Esophagus mucosa (tissue), 1 donor: ENCODE data around the gene EP400. TPM values are rescaled to one million over a fixed set of nuclear protein-coding genes. Genes with fewer than 3 reads are reported as not detected.
"Not testable (repeated sequence)": the region's sequence is repeated elsewhere in the genome, so short reads cannot be mapped to it uniquely, and the experiment has no call there.

Experiments used
- ATAC-seq: fragments of 200-7000 bp; cut with Tn5 transposase; one replicate; pipeline ENCODE4 v1.9.1; 2020
- total RNA-seq: library from RNA; stranded (reverse); gene quantifications from one replicate; pipeline ENCODE4 v1.2.4, GENCODE V29; 2023
- donor health status: DM: yes; HTN: yes; CAD: no.

The EP400 gene
- total RNA-seq, 1 donor from 2014 or later, result 26.1 TPM

GRCh38 chr12:132071830-132072384 is 122.2 kb downstream of the EP400 start:
- ATAC-seq, result no peak

DNA sequence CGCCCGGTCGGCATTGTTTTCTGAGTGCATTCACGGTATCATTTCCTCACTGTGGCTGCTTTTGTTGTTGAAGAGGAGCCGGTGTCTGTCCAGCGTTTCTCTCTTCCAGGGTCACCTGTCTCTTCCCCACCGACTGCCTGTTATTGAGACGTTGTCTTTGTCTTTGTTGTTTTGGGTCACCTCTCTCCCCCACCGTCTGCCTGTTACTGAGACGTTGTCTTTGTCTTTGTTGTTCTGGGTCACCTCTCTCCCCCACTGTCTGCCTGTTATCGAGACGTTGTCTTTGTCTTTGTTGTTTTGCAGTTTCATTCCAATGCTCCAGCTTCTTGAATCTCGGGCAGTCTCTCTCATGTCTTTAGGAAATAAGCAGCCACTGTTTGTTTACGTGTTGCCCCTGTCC is 124.5 kb downstream of the EP400 start:
- no peak for ATAC-seq

GRCh38 chr12:132075026-132075713 is 125.4 kb downstream of the EP400 start:
- ATAC-seq, result no peak

DNA sequence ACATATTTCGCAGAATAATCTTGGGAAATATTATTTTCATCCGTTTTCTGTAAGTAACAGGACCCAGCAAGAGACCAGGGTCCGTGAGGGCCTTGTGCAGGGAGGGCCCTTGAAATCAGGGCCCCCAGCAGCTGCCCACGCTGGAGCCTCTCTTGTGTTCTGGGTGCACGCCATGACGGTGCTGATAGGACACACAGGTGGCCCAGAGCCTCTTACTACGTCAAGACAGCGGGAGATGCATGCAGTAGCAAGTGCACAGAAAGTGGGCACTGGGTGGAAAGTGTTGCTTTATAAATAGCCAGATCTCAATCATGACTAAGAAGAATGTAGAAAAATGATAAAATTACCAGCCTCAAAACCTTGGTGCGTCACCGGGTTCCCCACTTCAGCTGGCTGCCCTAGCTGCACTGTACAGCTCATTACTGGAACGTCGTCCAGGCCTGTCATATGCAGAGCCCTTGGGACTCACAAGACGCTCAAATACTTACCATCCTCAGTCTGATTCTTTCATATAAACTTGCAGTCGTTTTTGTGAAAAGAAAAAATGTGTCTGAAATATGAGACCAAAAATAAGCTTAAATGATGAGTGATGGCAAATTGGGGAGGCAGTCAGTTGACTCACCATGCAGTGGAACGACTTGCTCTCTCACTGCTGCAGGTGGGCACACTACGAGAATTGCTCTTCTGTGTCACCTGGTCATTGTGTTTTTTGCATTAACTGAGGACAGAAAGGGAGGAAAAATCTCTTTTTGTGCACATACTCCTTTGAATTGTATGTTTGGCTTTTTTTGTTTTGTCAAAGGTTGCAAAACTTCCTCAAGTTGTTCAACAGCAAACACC is 126.2 kb downstream of the EP400 start:
- ATAC-seq, result no peak

- ATAC-seq, result no peak
These were observed 127.0 kb downstream of the EP400 start for GRCh38 chr12:132076711-132077110.

GRCh38 chr12:132077322-132078100 is 127.8 kb downstream of the EP400 start:
- ATAC-seq, result no peak

- ATAC-seq, result no peak
These were observed 128.4 kb downstream of the EP400 start for GRCh38 chr12:132078190-132078589.

DNA sequence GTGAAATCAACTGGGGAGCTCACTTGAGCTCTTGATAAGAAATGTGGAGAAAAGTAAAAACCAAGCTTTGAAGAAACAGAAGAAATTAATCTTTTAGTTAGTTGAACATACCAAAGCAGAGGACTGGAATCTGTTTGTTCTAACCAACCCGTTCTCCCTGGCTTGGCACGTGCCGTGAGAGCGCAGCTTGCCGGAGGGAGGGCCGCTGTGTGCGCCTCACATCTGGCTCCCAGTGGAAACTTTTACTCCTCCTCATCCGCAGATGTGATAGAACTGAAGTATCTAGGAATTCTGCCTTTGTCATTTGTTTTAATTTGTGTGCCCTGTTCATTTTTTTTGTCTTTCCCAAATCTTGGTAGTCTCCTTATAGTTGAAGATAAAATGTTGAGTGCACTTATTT is 129.5 kb downstream of the EP400 start:
- no peak for ATAC-seq

DNA sequence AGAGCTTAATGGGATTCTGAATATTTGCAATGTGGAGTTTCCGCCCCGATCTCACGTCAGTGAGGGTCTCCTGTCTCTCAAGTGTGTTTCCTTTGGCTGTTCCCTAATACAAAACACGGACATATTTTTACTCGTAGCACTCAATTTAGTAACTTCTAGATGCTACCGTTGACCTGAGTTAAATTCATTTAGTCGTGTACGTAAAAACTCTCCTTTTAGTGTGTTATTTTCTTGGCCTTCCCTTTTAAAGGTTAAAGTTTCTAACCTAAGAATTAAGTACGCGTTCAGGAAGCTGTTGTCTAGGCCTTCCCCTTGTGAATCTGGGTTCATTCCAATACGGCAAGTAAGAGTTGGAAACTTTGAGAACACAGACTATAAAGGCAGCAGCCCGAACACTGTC is 130.0 kb downstream of the EP400 start:
- ATAC-seq, result no peak

GRCh38 chr12:132080515-132080914 is 130.8 kb downstream of the EP400 start:
- not testable (repeated sequence) for ATAC-seq

DNA sequence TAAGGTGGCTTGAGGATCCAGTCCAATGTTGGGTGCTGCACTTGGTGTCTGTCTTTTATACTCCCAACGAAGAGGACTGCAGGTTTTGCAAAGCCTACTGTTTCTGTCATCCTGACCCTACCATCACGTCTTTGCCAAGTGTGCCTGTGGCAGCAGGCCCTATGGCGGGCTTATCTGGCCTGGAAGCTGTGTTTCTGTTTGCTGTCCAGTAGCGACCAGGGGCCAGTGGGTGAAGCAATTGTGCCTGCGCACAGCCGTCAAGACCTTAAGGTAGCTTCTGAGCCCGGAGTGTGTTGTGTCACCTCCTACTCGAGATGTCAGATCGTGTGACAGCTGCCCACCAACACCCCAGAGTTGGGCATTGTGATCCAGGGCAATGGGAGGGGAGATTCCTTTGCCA is 131.7 kb downstream of the EP400 start:
- no peak for ATAC-seq

DNA sequence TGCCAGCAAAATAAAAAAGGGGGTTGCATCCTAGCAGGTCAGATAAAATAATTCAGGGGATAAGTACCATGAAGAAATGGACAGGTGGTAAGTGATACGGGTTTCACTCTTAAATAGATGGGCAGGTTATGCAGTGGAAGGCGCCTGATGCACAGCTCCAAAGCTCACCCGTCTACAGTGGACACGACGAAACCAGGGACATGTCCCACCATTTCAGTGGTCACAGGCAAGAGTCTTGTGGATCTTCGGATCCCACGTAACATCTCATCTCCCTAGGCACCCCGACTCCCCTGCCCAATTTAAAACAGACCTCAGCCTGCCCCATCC is 133.8 kb downstream of the EP400 start:
- ATAC-seq, result peak; percentile 6

DNA sequence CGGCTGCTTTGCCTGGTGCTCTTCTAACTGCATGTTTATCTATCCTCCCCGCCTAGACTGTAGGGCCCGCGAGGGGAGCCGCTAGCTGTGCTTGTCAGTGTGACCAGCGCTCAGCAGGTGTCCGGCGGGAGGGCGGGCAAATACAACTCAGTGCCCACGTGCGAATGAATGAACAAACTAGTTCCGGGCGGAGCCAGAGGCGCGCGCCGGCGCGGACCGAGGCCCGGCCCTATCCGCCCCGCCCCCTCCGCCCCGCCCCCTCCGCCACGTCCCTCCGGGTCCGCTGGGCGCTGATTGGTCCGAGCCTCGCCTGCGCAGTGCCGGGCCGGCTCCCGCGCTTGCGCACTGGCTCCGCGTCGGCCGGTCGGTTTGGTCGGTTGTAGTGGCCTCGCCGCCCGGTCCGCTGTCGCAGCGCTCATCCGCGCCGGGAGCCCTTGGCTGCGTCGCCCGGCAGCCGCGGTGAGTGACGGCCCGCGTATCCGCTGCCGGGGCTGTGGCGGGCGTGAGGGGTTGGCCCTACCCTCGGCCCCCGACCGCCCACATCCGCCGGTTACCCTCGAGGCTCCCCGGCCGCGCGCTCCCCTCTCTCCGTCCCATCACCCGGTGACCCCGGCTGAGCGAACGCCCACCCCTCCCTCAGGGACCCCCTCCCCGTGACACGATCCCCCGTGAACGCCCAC is 134.3 kb downstream of the EP400 start:
- peak; percentile 98 for ATAC-seq

GRCh38 chr12:132084621-132085290 is 135.0 kb downstream of the EP400 start:
- peak; percentile 53 for ATAC-seq

DNA sequence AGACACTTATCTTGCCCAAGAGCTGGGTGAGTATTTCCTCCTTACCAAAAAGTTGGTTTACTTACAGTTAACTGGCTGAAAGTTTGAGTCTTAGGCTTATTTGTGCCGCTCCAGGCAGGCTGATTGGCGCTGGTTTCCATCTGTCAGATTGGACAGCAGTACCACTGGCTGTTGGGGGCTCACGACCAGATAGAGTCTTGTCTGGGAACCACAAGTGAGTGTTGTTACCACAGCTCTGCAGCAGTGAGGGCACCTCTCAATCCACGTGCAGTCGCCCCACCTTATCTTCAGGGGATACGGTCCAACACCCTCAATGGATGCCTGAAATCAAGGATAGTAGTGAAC is 135.5 kb downstream of the EP400 start:
- no peak for ATAC-seq

DNA sequence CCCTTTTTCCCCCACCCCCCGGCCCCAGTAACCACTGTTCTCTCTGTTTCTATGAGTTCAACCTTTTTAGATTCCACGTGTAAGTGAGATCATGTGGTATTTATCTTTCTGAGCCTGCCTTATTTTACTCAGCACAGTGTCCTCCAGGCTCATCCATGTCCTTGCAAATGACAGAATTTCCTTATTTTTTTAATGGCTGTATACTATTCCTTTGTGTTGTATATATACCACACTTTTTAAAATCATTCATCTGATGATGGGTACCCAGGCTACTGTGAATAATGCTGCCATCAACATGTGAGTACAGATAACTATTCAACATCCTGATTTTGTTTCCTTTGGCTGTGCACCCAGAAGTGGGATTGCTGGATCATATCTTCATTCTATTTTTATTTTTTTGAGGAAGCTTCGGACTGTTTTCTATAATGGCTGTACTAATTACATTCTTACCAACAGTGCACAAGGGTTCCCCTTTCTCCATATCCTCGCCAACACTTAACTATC is 139.7 kb downstream of the EP400 start:
- ATAC-seq, result no peak

- no peak for ATAC-seq
These were observed 144.6 kb downstream of the EP400 start for GRCh38 chr12:132094269-132094891.

- no peak for ATAC-seq
These were observed 146.0 kb downstream of the EP400 start for GRCh38 chr12:132095520-132096409.

- no peak for ATAC-seq
These were observed 150.0 kb downstream of the EP400 start for GRCh38 chr12:132099739-132100138.
